ENCODE results near the gene RAB39A.

Gene RAB39A

DNA sequence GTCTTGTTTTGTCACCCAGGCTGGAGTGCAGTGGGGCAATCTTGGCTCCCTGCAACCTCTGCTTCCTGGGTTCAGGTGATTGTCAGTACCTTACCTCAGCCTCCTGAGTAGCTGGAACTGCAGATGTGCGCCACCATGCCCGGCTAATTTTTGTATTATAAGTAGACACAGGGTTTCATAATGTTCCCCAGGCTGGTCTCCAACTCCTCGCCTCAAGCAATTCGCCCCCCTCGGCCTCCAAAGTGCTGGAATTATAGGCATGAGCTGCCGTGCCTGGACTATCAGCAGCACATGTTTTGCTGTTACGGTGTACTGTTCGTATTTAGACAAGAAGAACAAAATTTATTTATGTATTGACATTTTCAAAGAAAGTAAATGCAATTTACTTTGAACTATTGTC, 34.8 kb downstream of the RAB39A start:
- no peak for DNase-seq (ENCODE audit: low spot score)
- TF ChIP-seq, protein P1, sequence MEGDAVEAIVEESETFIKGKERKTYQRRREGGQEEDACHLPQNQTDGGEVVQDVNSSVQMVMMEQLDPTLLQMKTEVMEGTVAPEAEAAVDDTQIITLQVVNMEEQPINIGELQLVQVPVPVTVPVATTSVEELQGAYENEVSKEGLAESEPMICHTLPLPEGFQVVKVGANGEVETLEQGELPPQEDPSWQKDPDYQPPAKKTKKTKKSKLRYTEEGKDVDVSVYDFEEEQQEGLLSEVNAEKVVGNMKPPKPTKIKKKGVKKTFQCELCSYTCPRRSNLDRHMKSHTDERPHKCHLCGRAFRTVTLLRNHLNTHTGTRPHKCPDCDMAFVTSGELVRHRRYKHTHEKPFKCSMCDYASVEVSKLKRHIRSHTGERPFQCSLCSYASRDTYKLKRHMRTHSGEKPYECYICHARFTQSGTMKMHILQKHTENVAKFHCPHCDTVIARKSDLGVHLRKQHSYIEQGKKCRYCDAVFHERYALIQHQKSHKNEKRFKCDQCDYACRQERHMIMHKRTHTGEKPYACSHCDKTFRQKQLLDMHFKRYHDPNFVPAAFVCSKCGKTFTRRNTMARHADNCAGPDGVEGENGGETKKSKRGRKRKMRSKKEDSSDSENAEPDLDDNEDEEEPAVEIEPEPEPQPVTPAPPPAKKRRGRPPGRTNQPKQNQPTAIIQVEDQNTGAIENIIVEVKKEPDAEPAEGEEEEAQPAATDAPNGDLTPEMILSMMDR (IDR thresholded peaks at IDR 0.05), result no peak
- Histone ChIP-seq H3K27ac (no peak overlapping the region), H3K4me3 (no peak overlapping the region)

DNA sequence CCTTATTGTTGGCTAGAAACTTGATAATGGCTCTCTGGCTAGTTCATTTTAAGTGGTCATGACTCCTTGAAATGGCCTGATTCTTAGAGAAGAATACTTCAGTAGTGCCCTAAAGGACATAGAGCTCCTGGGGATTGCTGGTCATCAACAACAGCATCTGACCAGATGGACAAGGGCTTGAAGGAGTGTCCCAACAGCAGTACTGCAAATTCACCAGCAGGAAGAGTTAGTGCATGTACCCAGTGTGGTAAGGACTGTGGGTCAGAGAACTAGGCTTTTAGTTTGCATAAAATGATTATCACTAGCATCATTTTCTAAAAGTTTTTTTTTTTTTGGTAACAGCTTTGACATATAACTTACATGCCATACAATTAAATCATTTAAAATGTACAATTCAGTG, 41.0 kb downstream of the RAB39A start:
- TF ChIP-seq, protein P1 (IDR thresholded peaks at IDR 0.05), result no peak
- no peak for DNase-seq (ENCODE audit: low spot score)
- Histone ChIP-seq H3K27ac (no peak overlapping the region), H3K4me3 (no peak overlapping the region)

GRCh38 chr11:107970049-107970448, 41.8 kb downstream of the RAB39A start:
- no peak for DNase-seq (ENCODE audit: low spot score)
- TF ChIP-seq, protein P1 (IDR thresholded peaks at IDR 0.05), result no peak
- Histone ChIP-seq H3K4me3 (no peak overlapping the region), H3K27ac (no peak overlapping the region)

DNA sequence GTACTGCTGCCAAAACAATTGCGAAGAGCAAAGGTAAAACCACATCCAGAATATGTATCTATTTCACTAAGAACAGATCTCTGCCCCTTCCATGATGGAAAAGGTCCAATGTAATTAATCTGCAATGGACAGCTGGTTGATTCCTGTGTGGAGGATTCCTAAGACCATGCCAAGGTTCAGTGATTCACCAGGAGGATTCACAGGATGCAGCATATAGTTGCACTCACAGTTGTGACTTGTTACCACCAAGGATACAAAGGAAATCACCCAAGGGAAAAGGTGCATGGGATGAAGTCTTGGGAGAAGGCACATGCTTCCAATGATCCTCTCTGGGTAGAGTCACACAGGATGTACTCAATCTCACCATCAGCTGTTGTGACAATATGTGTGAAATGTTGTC, 45.4 kb downstream of the RAB39A start:
- Histone ChIP-seq H3K27ac (no peak overlapping the region), H3K4me3 (no peak overlapping the region)
- TF ChIP-seq, protein P1 (IDR thresholded peaks at IDR 0.05), result no peak
- DNase-seq (ENCODE audit: low spot score), result no peak

DNA sequence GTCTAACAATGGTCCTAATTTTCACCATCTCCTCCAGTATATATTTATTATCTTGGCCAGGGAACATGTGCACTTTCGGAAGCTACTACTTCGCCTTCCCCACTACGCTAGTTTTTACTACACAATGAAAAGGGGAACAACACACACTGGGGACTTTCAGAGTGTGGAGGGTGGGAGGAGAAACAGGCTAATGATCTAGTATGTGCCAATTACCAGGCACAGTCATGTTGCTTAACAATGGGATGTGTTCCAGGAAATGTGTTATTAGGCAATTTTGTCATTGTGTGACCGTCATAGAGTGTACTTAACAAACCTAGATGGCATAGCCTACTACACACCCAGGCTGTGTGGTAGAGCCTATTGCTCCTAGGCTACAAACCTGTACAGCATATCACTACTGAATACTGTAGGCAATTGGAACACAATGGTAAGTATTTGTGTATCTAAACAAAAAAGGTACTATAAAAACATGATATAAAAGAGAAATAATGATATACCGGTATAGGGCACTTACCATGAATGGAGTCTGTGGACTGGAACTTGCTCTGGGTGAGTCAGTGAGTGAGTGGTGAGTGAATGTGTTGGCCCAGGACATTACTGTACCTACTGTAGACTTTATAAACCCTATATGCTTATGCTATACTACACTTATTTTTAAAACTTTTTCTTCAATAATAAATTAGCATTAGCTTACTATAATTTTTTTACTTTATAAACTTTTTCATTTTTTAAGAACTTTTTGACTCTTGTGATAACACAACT, 60.3 kb downstream of the RAB39A start:
- H3K4me3 ChIP-seq, result no peak overlapping the region
- DNase-seq (ENCODE audit: low spot score), result no peak
- no peak overlapping the region for H3K27ac ChIP-seq
- TF ChIP-seq, protein P1 (IDR thresholded peaks at IDR 0.05), result no peak

DNA sequence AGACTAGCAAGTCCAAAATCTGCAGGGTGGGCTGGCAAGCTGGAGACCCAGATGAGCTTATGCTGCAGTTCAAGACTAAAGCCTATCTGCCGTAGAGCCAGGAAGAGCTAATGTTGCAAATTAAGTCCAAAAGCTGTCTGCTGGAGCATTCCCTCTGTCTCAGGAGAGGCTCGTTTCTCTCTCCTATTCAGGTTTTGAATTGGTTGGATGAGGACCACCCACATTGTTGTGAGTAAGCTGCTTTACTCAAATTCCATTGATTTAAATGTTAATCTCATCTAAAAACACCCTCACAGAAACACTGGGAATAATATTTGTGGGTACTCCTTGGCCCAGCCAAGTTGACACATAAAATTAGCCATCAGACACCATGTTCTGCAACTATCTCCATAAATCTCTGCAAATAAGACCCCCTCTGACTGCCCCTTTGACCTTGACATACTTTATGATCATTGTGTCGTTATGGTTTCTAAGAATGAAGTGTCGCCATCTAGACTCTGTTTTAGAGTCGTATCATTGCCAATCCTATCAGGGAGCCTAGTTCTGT, 63.7 kb downstream of the RAB39A start:
- no peak for DNase-seq (ENCODE audit: low spot score)
- TF ChIP-seq, protein P1 (IDR thresholded peaks at IDR 0.05), result no peak
- Histone ChIP-seq H3K4me3 (no peak overlapping the region), H3K27ac (no peak overlapping the region)
